GM21723 (cell line): ENCODE measurements around the gene SLC39A2.

Experiments used
- ATAC-seq: cut with Tn5 transposase; IDR thresholded peaks from one replicate; pipeline ENCODE4 v1.9.1; 2021; ENCODE audit warnings: mild to moderate bottlenecking, moderate library complexity; ENCODE audit not compliant: unreplicated experiment

The SLC39A2 gene

DNA sequence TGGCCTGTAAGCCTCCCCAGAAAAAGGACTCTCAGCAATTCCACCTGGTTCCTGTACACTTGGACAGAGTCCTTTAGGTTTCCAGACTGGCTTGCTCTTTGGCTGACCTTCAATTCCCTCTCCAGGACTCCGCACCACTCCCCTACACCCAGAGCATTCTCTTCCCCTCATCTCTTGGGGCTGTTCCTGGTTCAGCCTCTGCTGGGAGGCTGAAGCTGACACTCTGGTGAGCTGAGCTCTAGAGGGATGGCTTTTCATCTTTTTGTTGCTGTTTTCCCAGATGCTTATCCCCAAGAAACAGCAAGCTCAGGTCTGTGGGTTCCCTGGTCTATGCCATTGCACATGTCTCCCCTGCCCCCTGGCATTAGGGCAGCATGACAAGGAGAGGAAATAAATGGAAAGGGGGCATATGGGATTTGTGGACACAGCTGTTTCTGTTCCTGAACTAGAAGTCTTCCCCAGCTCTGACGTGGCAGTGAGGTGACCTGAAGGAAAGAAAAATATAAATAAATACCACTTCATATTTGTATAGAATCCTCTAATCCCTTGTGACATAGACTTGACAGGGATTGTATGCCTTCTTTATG, 44.4 kb downstream of the SLC39A2 start:
- no peak for ATAC-seq

DNA sequence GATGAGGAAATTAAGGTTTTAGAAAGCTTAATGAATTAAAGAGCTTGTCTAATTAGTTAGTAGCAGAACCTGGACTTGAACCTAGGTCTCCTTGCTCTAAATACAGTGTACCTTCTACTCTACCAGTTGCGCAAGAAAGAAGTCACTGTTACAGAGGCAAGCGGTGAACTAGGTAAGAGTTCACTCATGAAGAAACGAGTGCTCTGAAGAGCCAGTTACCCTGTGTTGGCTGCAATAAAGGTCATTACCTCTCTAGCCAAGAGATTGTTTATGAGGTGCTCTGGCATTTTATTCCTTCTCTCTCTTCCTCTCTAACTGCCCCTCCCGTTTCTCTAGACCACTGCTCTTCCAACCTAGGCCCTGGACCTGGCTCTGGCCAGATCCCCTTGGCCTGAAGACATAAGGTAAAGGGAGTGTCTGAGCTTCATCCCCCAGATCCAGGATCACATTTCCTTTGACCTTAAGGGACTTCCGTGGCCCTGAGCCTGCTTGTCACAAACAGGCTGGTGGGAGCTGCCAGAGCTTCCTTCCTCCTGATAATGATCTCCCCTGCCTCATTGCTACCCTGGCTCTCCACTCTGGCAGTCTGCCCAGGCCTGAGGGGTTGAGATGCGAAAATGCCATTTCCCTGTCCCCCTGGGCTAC, 45.0 kb downstream of the SLC39A2 start:
- no peak for ATAC-seq

DNA sequence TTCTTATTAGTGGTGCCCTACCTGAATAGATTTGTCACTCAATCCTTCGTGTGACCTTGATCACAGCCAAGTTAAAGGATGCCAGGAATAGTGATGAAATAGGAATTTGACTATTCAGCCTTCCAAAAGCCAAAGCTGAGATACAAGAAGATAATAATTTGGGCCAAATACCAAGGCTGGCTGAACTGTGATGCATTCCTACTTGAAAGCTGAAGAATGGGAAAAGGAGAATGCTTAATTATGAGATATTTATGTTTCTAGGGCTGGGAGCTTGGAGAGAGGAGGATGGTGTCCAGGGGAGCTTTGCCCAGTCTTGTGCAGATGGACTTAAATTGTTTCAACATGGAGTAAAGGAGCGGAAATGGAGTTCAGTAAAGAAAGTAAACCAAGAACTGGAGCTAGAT, 48.3 kb downstream of the SLC39A2 start:
- ATAC-seq: no peak

DNA sequence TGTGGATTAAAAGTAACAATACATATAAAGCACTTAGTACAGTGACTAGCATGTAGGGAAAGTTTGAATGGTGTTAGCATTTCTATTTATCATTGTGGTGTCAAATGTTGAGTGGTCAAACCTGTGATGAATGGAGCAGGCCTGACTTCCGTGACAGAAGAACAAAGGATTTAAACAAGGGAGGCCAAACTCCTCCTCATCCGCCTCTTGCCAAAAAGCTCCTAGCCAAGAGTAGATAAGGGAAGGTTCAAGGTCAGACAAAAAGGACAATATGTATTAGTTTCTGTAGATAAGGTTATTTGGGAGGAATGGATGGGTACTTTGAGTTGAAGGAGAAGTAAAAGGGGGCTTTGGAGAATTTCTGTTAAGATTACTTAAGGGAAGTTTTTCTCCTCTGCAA, 49.5 kb downstream of the SLC39A2 start:
- no peak for ATAC-seq

DNA sequence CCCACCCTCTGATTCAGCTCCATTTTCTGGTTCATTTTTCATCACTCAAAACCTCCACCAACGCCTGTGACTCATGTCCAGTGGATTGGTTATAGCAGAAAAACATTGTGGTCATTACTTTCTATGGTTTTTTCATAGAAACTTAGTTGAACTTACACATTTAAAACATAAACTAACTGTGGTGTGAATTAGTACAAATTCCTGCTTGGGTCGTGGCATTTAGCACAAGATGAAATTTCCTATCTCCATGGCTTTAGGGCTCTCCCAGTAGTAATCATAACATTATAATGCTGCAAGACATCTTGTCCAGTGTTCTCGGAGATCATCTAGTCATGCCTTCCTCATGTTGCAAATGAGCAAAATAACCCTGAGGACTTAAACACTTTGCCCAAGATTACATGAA, 50.2 kb downstream of the SLC39A2 start:
- no peak for ATAC-seq

DNA sequence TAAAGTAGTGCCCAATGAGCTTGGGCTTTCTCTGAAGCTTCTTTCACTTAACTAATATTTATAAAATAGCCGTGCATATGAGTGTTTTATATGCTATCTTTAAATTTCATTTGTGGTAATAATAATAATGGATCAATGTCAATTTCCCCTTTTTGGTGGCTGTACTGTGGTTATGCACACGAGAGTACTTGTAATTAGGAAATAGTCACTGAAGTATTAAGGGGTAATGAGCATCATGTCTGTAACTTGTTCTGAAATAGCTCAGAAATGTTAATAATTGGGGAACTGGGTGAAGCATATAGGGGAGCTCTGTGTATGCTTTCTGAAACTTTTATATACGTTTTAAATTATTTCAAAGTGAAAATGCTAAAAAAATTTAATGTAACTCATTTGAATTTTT, 51.5 kb downstream of the SLC39A2 start:
- no peak for ATAC-seq
